Endothelial cell (in vitro differentiated cells): ENCODE measurements around the gene PIGZ. TPM values are rescaled to one million over a fixed set of nuclear protein-coding genes. Genes with fewer than 3 reads are reported as not detected.

Experiments used
- DNase-seq: peaks from one replicate; pipeline ENCODE4 v3.0.0; 2021; ENCODE audit warnings: low spot score
- H3K27ac Mint-ChIP-seq: one replicate; pipeline ENCODE4 v1.8.0; 2021; ENCODE audit warnings: mixed read lengths, inconsistent platforms; ENCODE audit not compliant: unreplicated experiment
- H3K27me3 Mint-ChIP-seq: one replicate; pipeline ENCODE4 v1.8.0; 2021; ENCODE audit warnings: mild to moderate bottlenecking, moderate library complexity, mixed read lengths, inconsistent platforms; ENCODE audit not compliant: unreplicated experiment
- H3K36me3 Mint-ChIP-seq: one replicate; pipeline ENCODE4 v1.8.0; 2021; ENCODE audit warnings: mild to moderate bottlenecking, low read depth, mixed read lengths, inconsistent platforms; ENCODE audit not compliant: unreplicated experiment
- H3K4me1 Mint-ChIP-seq: one replicate; pipeline ENCODE4 v1.8.0; 2021; ENCODE audit warnings: mild to moderate bottlenecking, mixed read lengths, inconsistent platforms; ENCODE audit not compliant: unreplicated experiment
- H3K4me3 Mint-ChIP-seq: one replicate; pipeline ENCODE4 v1.8.0; 2021; ENCODE audit warnings: mild to moderate bottlenecking, mixed read lengths, inconsistent platforms; ENCODE audit not compliant: unreplicated experiment
- H3K9me3 Mint-ChIP-seq: one replicate; pipeline ENCODE4 v1.8.0; 2021; ENCODE audit warnings: mixed read lengths, inconsistent platforms; ENCODE audit not compliant: unreplicated experiment
- CTCF ChIP-seq: fragments of 200-600 bp; sonication (generic); IDR thresholded peaks from one replicate; pipeline ENCODE4 v1.5.0; 2021; ENCODE audit warnings: antibody characterized with exemption; ENCODE audit not compliant: unreplicated experiment
- total RNA-seq: library from RNA; stranded (reverse); fragmentation: NEBNext Ultra II Directional; extraction: Animal tissue kit (Norgen Biotek cat#: 25700); gene quantifications from one replicate; pipeline ENCODE4 v1.2.1, GENCODE V29; 2021; ENCODE audit not compliant: unreplicated experiment

The PIGZ gene
- total RNA-seq, 1 donor from 2014 or later, result 3.5 TPM

- Mint-ChIP-seq H3K4me3 (no peak overlapping the region), H3K4me1 (peaks cover 13% of the 10 kb centered on the region), H3K27me3 (peaks cover 12% of the 10 kb centered on the region), H3K27ac (no peak overlapping the region), H3K36me3 (peaks cover 10% of the 10 kb centered on the region), H3K9me3 (no peaks in the 10 kb centered on the region)
- TF ChIP-seq CTCF, result no peak
- no peak for DNase-seq
Observed at GRCh38 chr3:196962930-196963630, 5.6 kb downstream of the PIGZ start.

GRCh38 chr3:196962108-196962929, 6.3 kb downstream of the PIGZ start:
- Mint-ChIP-seq H3K36me3 (peaks cover 5% of the 10 kb centered on the region), H3K27me3 (peaks cover 5% of the 10 kb centered on the region), H3K4me3 (no peak overlapping the region), H3K9me3 (no peaks in the 10 kb centered on the region), H3K27ac (no peak overlapping the region), H3K4me1 (peaks cover 13% of the 10 kb centered on the region)
- TF ChIP-seq CTCF, result no peak
- DNase-seq, result no peak

GRCh38 chr3:196954832-196955231, 13.8 kb downstream of the PIGZ start:
- TF ChIP-seq CTCF, result no peak
- H3K27me3 Mint-ChIP-seq, result no peaks in the 10 kb centered on the region

GRCh38 chr3:196951371-196951770, 17.3 kb downstream of the PIGZ start:
- H3K27ac Mint-ChIP-seq, result no peak overlapping the region
- no peak for DNase-seq
- no peaks in the 10 kb centered on the region for H3K4me1 Mint-ChIP-seq
- H3K27me3 Mint-ChIP-seq, result peaks cover 10% of the 10 kb centered on the region
- TF ChIP-seq CTCF, result no peak
- H3K9me3 Mint-ChIP-seq, result no peaks in the 10 kb centered on the region
- H3K36me3 Mint-ChIP-seq, result peaks cover 10% of the 10 kb centered on the region
- H3K4me3 Mint-ChIP-seq, result no peak overlapping the region

More at GRCh38 chr3:196954832-196955231, 13.8 kb downstream of the PIGZ start:
- H3K4me3 Mint-ChIP-seq, result no peak overlapping the region
- no peak overlapping the region for H3K27ac Mint-ChIP-seq
- no peaks in the 10 kb centered on the region for H3K9me3 Mint-ChIP-seq
- no peaks in the 10 kb centered on the region for H3K36me3 Mint-ChIP-seq
- H3K4me1 Mint-ChIP-seq, result peaks cover 6% of the 10 kb centered on the region
- DNase-seq, result no peak

- DNase-seq, result no peak
- Mint-ChIP-seq H3K4me1 (no peaks in the 10 kb centered on the region), H3K4me3 (no peak overlapping the region), H3K27ac (no peak overlapping the region), H3K36me3 (peaks cover 13% of the 10 kb centered on the region), H3K27me3 (peaks cover 15% of the 10 kb centered on the region), H3K9me3 (no peaks in the 10 kb centered on the region)
- no peak for TF ChIP-seq CTCF
Observed at GRCh38 chr3:196949750-196950149, 18.9 kb downstream of the PIGZ start.
